T follicular helper cell (primary cell): ENCODE measurements around the gene LMX1B.
"Not testable (repeated sequence)": the region's sequence is repeated elsewhere in the genome, so short reads cannot be mapped to it uniquely, and the experiment has no call there.

Experiments used
- DNase-seq: peaks from one replicate; pipeline ENCODE4 v3.0.0-alpha.2; 2020; ENCODE audit warnings: low read depth

Gene LMX1B

DNA sequence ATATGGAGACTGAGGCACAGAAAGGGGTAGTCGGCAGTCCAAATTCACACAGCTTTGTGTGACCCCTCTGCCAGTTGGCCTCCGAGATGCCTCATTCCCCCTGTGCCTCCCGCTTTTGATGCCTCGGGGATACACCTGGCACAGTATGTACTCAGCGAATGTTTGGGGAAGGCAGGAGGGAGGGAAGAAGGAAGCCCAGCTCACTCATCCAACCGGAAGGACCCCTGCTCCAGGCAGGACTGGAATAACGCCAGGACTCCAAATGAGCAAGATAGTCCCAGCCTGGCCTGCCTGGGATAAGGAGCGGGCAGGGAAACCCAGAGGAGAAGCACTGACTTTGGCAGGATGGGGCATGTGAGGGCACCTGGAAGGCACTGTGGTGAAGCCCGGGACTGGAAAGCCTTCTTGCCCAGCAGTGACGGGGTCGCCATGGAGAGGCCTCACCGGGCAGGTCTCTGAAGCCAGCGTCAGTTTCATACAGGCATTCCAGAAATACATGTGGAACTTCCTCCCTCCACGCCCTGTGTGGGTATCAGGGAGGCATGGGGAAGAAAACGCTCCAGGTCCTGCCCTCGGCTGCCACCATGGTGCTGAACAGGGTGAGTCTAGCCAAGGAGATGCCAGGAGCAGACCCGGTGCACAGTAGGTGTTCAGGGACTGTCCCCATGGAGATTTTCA is 20.3 kb downstream of the LMX1B start:
- no peak for DNase-seq

DNA sequence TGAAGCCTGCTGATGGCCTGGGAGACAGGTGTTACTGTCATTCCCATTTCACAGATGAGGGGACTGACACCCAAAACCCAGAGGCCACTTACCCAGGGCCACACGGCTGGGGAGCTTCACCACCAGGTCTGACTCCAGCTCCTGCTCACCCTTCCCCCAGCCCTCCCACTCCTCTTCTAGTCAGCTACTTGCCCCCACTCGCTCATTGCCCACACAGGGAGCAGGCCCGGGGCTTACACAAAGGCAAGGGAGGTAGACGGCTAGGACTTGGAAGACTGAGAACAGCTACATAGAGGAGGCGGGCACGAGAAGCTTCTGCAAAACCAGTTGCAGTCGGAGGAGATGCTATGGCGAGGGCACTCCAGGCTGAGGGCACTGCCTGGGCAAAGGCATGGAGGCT is 21.3 kb downstream of the LMX1B start:
- DNase-seq = no peak

DNA sequence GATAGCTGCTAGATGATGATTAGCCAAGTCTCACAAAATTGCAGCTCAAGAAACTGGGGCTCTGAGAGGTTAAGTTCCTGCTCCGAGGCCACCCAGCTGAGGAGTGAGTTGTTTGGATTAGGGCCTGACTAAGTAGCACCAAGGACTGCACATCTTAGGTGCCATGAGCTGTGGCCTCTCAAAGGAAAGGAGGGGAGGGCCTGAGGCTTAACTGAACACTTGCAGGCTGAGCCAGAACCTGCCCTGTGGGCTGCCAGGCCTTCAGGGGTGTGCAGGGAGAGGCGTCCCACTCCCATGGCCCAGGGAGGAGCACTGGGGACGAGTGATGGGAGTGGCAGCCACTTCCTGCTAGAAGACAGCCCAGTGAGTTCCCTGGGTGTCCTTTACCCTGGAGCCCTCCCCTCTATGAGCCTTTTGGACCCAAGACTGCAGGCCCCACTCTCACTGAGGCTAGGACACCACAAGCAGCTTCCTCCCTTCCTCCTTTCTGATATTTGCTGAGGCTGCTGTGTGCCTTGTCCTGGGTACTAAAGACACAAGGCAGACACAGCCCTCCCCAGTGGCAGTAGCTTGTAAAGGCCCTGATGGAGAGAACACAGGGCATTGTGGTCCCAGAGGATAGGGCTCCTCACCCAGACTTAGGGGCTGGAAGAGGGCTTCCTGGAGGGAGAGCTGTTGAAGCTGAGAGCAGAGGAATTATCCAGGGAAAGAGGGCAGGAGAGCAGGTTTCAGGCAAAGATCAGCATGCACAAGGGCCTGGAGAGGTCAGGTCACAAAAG is 22.1 kb downstream of the LMX1B start:
- no peak for DNase-seq

DNA sequence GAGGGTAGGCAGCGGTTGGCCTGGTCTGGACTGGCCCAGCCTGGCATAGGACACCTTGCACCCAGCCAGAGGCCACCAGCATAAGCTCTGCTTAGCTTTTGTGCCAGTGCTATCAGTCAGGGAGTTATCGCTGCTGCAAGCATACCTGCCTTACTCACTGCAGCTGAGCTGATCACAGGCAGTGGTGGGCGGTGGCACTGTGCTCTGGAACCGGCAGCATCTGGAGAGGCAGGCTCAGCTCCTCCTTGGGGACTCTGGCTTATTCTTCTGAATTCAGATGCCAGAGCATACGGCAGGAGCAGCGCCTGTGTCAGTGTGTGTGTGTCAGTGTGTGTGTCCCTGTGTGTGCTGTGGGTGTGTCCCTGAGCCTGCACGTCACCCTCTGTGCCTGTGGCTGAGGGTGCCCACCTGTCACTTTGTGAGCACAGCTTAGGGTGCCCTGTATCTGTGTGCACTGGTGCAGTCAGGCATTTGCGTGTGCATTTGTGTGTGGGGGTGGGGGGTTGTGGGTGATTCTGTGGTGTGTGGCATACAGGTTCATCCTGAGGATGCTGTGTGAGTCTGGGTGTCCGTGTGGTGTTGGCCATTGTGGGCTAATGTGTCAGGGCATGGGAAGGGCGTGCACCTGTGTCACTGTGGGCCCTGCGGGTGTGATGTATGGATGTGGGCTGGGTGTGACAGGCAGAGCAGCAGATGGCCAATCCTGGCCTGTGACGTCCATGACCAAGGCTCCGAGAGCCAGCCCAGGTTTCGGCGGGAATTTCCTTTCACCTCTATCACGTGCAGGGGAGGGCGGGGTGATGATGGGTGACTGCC is 23.5 kb downstream of the LMX1B start:
- DNase-seq = no peak

DNA sequence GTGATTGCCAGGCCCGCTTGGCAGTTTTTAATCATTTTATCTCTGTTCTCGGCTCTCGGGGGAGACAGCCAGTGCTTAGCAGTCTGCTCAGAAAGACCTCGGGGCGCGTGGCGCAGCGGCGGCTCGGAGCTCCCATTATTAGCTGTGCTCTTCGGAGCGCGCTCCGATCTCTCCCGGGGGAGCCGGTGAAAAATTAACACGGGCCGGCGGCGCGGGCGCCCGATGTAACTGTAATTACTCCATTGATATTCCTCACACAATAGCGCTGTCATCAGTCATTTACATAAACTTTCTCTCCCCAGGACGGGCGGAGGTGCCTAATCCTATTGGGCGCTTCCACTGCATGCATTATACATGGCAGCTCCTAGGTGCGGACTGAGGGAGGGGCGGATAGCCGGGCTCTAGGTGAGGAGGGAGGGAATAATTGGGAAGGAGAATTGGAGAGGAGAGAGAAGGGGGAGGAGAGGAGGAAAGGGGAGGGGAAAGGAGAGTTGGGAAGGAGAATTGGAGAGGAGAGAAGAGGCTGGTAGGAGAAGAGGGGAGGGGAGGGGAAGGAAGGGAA is 24.9 kb downstream of the LMX1B start:
- no peak for DNase-seq

DNA sequence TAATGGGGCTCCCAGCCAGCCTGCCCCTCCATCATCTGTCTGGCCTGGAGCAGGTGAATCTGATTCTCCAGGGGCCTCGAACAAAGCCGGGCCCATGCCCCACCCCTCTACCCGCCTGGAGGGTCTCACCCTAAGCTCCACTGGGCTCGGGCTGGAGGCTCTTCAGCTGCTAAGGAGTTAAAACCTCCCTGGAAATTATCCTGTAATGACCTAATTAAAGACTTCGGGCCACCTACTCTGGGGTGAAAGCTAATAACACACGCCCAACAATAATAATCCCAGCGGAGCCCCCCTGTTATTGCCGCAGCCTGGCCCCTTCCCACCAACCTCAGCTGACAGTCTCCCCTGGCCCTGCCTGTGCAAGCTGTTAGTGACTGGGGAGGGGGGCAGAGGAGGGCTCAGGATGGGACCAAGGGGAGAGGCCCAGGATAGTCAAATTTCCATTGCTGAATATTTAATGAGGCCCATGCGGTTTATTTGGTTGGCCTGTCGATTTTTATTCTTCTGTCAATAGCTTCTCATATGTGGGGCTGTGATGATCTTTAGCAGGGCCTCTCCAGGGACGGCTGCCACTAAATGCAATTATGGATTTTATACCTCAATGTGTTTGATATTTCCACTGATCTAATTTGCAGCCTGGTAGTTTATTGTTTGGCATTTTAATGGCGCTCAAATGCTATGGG is 25.7 kb downstream of the LMX1B start:
- DNase-seq = no peak

DNA sequence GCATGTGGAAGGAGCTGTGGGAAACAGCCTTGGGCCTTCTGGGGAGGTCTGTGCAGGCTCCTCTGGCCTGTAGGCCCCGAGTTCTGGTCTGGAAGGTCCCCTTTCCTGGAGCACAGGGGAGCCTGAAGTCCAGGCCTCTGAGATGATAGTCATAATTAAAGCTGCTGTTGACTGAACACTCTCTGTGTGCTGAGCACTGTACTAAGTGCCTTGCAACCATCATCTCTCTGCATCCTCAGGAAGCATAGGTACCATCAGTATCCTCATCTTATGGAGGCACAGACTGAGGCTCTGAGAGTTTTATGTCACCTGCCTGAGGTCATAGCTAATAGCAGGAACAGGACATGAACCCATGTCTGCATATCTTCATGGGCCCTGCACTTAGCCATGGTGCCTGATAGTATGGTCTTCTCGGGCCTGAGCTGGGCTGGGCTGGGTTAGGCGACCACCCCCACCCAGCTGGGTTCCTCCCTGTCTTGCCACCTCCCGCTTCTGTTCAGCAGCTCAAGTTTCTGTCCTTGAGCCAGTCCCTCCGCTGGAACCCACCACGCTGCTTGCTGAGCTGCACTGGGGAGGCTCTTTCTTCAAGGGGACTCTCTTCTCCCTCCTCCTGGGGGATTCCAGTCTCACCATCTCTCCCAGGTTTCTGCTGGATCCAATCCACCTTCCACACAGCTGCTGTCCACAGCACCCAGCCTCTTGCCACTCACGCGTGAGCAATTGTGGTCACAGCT is 27.6 kb downstream of the LMX1B start:
- no peak for DNase-seq

DNA sequence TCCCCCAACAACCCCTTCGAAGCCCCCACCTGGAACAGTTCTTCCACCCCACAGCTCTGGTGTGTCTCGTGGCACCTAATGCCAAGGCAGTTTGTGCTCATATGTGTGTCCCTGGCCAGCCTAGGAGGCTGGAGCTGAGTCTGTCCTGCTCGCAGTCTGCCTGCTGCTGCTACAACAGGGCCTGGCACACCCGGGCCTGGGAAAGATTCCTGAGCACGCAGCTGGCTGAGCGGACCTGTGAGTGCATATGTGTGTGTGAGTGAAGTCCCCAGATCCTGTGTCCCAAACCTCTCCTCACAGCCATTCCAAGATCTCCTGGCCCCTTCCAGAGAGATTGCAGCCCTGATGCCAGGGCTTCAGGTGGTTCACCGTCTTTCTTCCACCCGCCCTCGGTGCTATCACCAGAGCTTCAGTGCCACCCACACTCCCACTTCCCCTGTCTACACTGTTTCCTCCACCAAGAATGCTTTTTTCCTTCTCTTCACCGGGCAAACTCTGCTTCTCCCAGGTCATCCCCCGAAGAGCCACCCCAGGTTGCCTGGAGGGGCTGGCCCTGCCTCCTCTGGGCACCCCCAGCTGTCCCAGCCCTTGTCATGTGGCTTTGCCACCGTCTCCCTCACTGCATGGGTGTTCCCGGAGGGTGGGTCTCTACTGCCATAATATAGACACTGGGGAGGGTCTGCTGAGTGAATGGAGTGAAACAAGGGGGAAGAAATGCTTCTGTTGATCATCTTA is 28.4 kb downstream of the LMX1B start:
- DNase-seq = no peak

DNA sequence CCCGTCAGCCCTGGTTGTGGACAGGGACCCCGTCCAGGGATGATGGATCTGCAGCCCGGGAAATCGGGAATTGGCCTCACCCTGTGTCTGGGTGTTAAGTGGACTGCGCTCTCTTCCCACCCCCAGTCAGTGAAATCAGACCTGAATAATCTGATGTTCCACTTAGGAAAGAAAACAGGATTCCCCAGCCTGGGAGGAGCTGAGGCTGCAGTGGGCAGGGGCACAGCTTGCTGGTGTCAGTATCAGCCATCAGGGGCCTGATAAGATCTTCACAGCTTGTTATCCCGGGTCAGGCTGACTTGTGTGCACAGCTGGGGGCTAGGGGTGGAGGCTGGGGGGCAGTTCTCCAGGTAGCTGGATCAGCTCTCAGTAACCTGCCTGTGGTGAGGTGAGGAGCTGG is 29.1 kb downstream of the LMX1B start:
- no peak for DNase-seq

DNA sequence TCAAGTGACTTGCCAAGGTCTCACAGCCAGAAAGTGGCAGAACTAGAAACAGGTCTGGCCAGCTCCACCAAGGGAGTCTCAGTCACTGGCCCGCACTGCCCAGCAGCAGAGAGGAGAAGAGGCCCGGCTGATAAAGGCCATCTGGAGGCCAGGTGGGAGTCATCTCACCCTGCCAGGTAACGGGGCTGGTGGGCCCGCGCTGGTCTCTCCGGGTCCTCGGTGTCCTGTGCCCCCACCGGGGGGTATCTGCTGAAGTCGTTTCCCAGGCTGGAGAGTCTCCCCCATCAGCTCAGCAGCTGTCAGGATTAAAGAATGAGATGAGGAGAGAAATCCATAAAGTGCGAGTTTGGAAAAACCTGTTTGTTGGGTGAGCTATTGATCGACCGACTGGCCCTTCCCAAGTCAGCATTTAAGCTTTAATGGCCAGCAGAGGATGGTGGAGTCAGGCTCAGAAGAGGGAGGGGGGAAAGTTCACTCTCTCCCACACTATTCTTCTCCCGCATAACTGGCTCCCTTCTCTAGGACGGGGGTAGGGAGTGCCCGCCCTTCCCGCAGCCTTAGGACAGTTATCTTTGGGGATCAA is 30.3 kb downstream of the LMX1B start:
- DNase-seq = no peak

DNA sequence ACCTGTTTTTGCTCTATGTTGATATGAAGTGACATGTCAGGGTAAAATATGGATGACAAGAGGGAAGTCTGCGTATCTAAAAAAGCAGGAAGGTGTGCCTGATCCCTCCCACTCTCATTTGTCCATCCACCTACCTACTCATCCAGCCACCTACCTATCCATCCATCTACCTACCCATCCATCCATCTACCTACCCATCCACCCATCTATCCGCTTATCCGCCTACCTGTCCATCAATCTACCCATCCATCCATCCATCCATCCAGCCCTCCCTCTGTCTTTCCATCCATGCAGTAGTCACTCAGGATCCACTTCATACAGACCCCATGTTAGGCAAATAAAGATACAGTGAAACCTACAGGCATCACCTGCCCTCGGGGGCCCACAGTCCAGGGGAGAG is 32.4 kb downstream of the LMX1B start:
- DNase-seq = no peak

DNA sequence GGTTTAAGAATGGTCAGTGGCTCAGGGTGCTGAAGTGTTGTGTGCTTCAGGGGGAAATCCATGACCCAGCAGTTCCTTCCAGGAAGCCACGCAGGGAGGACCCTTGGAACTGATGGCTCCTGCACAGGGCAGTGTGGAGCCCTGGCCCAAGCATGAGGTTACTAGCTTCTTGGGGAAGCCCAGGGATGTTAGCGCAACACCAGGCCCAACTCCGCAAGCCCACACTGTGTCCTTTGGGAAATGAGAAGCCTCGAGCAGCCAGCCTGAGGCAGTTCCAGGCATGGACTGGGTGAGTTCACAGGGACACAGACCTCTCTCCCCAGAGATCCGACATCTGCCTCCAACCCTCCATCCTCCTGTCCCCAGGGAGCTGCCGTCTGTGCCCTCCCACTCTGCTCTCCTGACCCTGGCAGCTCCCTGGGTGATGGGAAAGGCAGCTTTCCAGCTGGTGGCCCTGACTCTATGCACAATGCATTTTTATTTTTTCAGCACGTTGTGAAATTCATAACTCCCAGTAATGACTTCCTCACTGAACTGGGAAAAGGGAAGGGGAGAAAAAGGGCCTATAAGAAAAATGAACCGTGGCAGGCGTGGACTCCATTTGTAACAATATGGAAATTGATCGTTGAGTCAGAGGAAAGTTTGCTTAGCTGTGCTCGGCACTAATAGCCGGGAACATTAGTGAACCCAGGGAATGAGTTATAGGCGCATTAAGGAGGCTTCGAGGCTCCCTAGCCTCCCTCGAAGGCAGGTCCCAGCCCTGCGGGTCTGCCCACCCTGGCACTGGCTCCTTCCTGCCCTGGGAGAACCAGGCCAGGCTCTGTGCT is 34.1 kb downstream of the LMX1B start:
- no peak for DNase-seq

DNA sequence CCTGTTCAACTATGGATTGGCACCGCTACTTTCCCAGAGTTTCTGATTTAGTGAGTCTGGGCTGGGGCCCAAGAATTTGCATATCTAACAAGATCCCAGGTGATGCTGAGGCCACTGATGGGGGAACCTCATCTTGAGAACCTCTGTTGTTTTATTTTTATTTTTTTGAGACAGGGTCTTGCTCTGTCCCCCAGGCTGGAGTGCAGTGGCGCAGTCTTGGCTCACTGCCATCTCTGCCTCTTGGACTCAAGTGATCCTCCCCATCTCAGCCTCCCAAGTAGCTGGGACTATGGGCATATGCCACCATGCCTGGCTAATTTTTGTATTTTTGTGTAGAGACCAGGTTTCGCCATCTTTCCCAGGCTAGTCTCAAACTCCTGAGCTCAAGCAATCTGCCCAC is 35.7 kb downstream of the LMX1B start:
- DNase-seq = no peak

DNA sequence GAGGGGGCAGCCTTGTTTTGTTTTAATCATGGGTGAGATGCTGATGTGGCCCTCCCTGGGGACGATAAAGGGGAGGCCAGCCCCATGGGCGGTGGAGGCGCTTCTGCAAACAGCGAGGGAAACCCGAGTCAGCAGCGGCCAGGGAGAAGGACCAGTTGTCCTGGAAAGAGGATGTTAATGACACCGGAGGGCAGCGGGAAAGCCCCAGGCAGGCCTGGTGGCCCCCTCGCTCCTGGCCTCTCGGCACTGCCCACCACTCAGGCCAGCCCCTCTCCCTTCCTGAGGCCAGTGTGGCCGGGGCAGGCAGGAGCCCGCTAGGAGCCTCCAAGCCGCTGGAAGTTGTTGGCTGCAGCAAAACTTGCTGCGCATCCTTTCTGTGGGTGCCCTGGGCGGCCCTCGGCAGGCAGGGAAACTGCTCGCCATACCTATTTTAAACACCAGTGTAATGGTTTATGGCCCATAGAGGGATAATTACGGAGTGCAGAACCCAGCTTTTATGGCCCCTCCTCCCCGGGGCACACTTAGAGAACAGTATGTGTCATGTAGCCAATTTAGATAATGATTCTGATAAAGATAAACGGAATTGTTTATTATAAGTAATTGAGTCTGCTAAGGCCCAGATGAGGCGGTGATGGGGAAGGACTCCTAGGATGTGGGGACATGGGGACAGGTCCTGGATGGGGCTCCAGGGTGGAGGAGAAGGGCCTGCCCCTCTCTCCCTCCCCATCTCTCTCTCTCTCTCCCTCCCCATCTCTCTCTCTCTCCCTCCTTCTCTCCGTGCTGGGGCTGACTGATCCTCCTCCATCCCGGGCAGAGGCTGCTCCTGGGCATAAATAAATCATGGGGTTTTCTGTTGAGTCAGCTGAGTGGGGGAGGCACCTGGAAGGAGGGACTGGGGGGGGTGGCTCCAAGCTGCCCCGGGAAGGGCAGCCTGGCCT is 36.9 kb downstream of the LMX1B start:
- no peak for DNase-seq

DNA sequence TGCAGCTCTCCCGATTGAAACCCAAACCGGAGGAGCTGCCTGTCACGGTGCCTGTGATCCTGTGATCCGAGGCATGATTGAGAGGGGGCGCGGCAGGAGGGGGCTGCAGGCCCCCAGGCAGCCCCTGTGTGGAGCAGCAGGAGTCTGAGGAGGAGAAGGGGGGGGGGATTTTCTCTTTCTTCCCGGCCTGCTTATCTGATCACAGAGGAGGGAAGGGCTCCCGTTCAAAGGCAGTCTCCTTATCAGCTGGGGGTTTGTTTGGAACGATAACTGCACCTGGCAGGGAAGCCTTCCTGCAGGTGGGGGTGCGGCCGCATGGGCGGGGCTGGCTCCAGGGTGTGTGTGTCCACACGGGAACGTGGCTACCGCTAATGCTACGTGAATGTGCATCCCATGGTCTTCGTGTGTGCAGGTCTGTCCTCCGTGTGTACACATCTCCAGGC is 38.4 kb downstream of the LMX1B start:
- no peak for DNase-seq

DNA sequence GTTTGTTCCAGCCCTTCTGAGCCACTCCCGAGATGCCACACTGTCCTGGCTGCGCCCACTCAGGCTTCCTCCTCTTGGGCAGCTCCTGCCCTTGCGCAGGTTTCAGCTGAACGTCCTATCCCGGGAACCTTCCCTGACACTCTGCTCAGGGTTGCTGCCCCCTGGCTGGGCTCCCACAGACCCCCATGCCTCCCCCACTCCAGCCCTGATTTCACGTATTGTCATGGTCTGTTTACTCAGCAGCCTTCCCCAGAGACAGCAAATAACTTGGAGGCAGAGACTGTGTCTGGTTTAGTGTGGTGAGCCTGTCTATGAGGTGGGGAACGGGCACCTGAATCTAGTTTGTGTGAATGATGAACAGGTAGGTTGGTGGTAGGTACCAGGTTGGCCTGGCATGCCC is 40.4 kb downstream of the LMX1B start:
- DNase-seq = no peak

DNA sequence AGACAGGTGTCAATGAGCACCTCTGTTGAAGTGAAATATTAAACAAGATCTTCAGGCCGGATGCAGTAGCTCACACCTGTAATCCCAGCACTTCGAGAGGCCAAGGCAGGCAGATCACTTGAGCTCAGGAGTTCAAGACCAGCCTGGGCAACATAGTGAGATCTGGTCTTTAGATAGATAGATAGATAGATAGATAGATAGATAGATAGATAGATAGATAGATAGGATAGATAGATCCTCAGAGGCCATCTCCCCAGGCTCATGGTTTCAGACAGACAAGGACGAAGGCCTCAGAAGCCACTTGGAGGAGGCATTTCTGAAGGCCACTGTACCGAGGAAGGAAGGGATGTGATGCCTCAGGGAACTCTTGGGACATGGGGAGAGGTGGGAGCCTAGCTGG is 42.5 kb downstream of the LMX1B start:
- not testable (repeated sequence) for DNase-seq

DNA sequence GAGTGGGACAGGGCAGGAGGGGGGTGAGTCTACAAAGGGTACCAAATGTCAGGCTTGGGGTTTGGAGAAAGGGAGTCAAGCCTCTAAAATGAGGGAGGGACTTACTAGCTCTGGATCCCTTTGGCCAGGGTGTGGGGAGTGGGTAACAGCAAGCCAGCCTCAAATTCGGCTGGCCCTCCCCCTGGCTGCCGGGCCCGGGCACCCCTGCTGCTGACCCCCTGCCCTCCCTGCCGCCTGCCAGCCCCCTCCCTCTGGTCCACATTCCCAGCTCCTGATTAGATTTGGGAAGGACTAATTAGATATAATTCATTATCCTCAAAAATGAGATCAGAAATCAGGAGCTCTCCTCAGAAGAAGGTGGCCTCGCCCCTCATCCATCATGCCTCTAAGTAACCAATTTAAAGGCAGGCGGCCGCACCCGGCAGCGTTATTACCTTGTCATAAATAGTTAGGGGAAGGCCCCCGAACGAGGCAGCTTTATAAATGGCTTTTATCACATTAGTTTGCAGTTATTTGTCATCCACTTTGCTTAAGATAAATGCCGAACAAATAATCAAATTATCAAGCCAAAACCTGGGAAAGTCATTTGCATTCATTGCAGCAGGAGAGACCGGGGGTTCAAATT is 44.6 kb downstream of the LMX1B start:
- DNase-seq = no peak
